Stimulated activated CD4-positive, alpha-beta T cell treated with anti-CD3 and anti-CD28 coated beads, Interleukin-12 subunit alpha, Interleukin-12 subunit beta, amount 100 ng/mL, for 4 hours (primary cell): ENCODE measurements around the gene C12orf76.
A peak's percentile ranks its signal among the peaks of the same experiment; 100 is the strongest.
"Not testable (repeated sequence)": the region's sequence is repeated elsewhere in the genome, so short reads cannot be mapped to it uniquely, and the experiment has no call there.

Source experiments
- DNase-seq: peaks from one replicate; pipeline ENCODE4 v3.0.0-alpha.2; 2020

The C12orf76 gene

DNA sequence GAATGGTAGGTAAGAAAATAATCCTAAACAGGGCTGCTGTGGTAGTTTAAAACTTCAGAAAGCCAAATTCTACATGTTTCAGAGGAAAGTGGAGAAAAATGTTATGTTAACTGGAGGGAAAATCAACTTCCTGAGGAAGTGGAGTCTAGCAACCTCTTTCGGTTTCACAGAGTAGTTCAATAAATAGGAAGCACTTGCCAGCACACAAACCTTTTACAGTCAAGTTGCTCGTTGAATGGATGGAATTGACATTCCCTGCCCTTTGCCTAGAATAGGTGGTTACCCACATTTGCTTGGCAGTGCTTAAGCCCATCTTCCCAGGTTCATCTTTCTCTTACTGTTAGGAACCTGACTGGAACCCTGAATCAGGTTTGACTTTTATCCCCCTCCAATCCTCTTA lies 33.2 kb downstream of the C12orf76 start:
- DNase-seq, result no peak

- DNase-seq, result no peak
These were observed 35.7 kb downstream of the C12orf76 start for GRCh38 chr12:110012659-110013058.

- DNase-seq, result no peak
These were observed 36.2 kb downstream of the C12orf76 start for GRCh38 chr12:110012137-110012536.

- no peak for DNase-seq
These were observed 37.2 kb downstream of the C12orf76 start for GRCh38 chr12:110010853-110011723.

GRCh38 chr12:110008681-110009398 lies 39.5 kb downstream of the C12orf76 start:
- not testable (repeated sequence) for DNase-seq

DNA sequence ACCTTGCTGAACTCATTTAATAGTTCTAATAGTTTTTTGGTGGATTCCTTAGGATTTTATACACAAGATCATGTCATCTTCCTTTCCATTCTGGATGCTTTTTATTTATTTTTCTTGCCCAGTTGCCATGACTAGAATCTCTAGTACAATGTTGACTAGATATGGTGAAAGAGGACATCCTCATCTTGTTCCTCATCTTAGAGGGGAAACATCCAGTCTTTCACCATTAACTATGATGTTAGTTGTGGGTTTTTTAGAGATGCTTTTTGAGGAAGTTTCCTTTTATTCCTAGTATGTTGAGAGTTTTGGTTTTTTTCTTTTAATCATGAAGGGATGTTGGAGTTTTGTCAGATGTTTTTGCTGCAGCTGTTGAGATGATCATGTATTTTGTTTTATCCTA lies 40.4 kb downstream of the C12orf76 start:
- no peak for DNase-seq

DNA sequence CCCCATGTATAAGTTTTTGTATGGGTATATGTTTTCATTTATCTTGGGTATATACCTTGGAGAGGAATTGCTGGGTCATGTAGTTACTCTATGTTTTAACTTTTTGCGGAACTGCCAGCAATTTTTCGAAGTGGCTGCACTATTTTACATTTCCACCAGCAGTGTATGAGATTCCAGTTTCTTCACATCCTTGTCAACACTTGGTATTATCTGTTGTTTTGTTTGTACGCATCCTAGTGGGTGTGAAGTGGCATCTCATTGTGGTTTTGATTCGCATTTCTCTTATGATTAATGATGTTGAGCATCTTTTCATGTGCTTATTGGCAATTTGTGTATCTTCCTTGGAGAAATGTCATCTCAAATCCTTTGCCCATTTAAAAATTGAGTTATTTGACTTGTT lies 42.2 kb downstream of the C12orf76 start:
- DNase-seq, result no peak

GRCh38 chr12:110005319-110005973 lies 42.9 kb downstream of the C12orf76 start:
- DNase-seq, result no peak

GRCh38 chr12:110004598-110004997 lies 43.7 kb downstream of the C12orf76 start:
- no peak for DNase-seq

- no peak for DNase-seq
These were observed 45.4 kb downstream of the C12orf76 start for GRCh38 chr12:110002676-110003515.

GRCh38 chr12:110001596-110001995 lies 46.7 kb downstream of the C12orf76 start:
- no peak for DNase-seq

- DNase-seq, result no peak
These were observed 48.3 kb downstream of the C12orf76 start for GRCh38 chr12:109999983-110000505.

DNA sequence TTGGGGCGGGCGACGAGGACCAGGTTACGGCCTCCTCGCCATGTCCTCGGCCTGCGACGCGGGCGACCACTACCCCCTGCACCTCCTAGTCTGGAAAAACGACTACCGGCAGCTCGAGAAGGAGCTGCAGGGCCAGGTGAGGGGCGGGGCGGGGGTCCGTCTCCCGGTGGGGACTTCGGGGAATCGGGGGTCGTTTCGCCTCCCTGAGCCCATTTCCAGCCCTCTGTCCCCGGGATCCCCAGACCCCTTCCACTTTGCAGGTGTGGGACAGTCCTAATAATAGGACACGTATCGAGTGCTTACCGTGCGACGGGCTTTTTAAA lies 48.7 kb downstream of the C12orf76 start:
- no peak for DNase-seq

- DNase-seq, result peak; percentile 75
These were observed 49.2 kb downstream of the C12orf76 start, which contains the start of gene ANKRD13A for GRCh38 chr12:109998904-109999648. Gene ANKRD13A, plus strand, starts transcription at chr12:109999430. Its CDS starts 259 bp downstream, at chr12:109999689.

DNA sequence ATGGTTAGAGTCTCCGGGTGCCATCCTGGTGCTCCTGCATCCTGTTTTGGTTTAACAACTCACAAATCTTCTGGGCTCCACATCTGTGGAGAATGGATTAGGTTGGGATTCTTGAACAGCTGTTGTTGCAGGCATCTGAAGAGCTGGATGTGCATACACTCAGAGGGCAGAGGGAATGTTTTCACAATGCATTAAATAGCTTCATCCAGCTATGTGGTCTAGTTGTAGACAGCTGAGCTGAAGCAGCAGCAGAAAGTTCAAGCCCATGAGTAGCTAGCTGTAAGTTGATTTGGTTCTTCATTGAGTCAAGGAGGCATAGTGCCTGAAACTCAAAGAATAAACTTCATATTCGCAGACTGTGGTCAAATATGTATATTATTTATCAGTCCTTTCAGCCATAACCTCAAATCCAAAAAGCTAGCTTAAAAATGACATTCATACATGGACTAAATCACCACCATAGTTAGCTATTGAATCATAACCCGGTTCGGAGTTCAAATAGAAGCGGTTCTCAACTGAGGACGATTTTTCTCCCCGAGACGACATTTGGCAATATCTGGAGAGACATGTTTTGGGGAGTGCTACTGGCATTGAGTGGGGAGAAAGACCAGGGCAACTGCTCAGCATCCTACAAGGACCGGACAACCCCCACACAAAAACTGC lies 50.0 kb downstream of the C12orf76 start:
- no peak for DNase-seq

DNA sequence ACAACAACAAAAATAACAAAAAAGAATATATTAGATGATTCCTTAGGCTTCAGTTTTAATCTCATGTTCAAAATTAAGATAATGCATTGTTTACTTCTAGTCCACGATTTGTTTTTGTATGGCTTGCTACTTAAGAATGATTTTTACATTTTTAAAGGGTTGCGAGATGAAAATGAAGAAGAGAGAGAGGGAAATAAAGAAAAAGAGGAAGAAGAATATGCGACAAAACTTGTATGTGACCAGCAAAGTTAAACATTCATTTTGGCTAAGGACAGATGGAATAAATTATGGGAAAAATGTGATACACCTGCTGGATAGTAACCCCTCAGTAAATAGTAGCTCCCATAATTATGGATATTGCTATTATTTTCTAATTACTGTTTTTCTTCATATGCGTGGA lies 50.9 kb downstream of the C12orf76 start:
- DNase-seq, result no peak

- no peak for DNase-seq
These were observed 51.9 kb downstream of the C12orf76 start for GRCh38 chr12:109996483-109996853.

GRCh38 chr12:109995686-109996482 lies 52.4 kb downstream of the C12orf76 start, which contains the start of gene GIT2:
Gene GIT2, minus strand, starts transcription at chr12:109996368. Its CDS starts 144 bp downstream, at chr12:109996224.
- peak; percentile 89 for DNase-seq

GRCh38 chr12:109995361-109995685 lies 53.0 kb downstream of the C12orf76 start:
- DNase-seq, result no peak
